ENCODE results near the gene RASSF1. TPM values are rescaled to one million over a fixed set of nuclear protein-coding genes. Genes with fewer than 3 reads are reported as not detected.

The RASSF1 gene
- total and polyA plus RNA-seq, 2 of the 13 experiments (the other 11 are each of a cell fraction or from before 2014, with no cell fraction given) = 10.2 to 27.5 TPM

GRCh38 chr3:50303013-50303815 lies 37.4 kb downstream of the RASSF1 start, which contains the start of gene HYAL1 (continued):
- TF ChIP-seq RAD51 (IDR thresholded peaks at IDR 0.05; ENCODE audit: borderline replicate concordance) (no peak), HMGXB3 (CRISPR knock-in tag; IDR thresholded peaks at IDR 0.05; ENCODE audit: borderline replicate concordance) (no peak), ZNF101 (CRISPR knock-in tag; IDR thresholded peaks at IDR 0.05; ENCODE audit: borderline replicate concordance, low read depth) (no peak), RFX3 (CRISPR knock-in tag; IDR thresholded peaks at IDR 0.05) (no peak), HDAC1 (CRISPR knock-in tag; IDR thresholded peaks at IDR 0.05) (peak; percentile 83), ZNF691 (CRISPR knock-in tag; IDR thresholded peaks at IDR 0.05; ENCODE audit: borderline replicate concordance, low read depth) (peak; percentile 59; the same call in 1 of the 2 replicates), DZIP1 (CRISPR knock-in tag; IDR thresholded peaks at IDR 0.05) (no peak), HOMEZ (CRISPR knock-in tag; IDR thresholded peaks at IDR 0.05; ENCODE audit: low read depth) (peak; percentile 20; the same call in 1 of the 2 replicates), ZBTB43 (CRISPR knock-in tag; conservative IDR thresholded peaks at IDR 0.05) (no peak), ZNF18 (CRISPR knock-in tag; IDR thresholded peaks at IDR 0.05; ENCODE audit: insufficient replicate concordance) (no peak), E2F2 (CRISPR knock-in tag; IDR thresholded peaks at IDR 0.05; ENCODE audit: borderline replicate concordance) (no peak), SRY (CRISPR knock-in tag; IDR thresholded peaks at IDR 0.05) (no peak), ZNF367 (CRISPR knock-in tag; IDR thresholded peaks at IDR 0.05; ENCODE audit: borderline replicate concordance) (no peak)
